ENCODE data around the gene PHC1.
"Not testable (repeated sequence)": the region's sequence is repeated elsewhere in the genome, so short reads cannot be mapped to it uniquely, and the experiment has no call there.

PHC1 gene

DNA sequence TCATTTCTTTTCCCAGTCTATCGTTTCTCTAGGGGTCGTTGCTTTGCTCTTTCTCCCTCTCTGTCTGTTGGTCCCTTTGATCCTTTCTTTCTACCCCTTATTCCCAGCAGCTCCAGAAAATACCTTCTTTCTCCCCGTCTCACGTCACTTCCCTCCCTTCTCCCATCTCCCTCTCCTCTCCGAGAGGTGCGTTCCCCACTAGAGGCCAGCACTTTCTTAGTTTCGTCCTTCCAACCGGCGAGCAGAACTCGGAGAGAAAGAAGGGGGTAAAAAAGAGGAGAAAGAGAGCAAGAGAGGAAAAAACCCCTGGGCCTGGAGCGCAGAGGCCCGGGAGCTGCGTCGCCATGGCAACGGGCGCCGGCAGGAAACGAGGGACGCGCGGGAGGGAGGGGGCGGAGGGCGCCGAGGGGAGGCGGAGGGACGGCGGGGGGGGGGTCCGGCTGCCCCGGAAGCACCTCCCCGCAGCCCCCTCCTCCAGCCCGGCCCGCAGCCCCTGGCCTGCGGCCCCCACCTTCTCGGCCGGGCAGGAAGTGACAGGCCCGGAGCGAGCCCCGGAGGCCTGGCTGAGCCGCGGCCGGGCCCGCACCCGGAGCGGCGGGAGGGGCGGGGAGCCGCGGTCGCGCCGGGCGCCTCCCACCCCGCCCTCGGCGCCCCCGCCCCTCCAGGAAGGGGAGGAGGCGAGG lies at the start of gene PHC1:
Gene PHC1 (plus strand): TSS at position 477 of the 683 bp plus-strand sequence. CDS start 3,169 bp downstream, outside the sequence.
- peak; percentile 75 for DNase-seq

DNA sequence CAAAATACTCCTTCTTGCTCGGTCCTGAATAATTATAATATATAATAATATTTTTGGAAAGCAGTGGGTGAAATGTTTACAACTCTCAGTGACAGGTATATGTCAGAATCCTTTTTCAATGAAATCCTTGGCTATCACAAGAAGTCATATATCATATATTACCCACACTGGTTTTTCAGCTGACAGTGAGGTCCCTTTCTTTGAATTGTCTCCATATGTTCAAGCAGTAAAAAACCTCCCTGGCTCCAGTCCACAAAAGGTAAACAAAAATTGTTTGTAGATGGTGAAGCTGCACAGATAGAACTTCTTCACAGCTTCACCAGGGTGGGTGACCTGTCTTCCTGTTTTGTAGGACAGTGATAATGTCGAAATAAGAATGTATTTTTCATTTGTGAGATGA lies 47.9 kb upstream of the PHC1 start:
- DNase-seq, result no peak

DNA sequence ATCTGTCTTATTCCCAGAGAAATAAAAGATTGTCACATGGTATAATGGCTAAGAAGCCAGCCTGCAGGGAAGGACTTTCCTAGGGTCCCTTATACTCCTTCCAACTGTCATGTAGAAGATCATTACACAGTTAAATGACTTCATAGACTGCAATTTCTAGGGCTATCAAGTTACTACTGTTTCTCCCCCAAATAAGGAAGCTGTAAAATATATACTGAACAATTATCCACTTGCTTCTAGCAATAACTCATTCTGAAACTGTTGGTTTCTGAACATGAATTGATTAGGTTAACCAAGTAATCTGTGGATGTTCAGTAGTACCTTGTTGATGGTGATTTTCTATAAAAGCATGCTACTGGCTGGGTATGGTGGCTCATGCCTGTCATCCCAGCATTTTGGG lies 47.3 kb upstream of the PHC1 start:
- DNase-seq, result no peak

- DNase-seq, result no peak
These were observed 46.5 kb upstream of the PHC1 start for GRCh38 chr12:8867786-8868185.

DNA sequence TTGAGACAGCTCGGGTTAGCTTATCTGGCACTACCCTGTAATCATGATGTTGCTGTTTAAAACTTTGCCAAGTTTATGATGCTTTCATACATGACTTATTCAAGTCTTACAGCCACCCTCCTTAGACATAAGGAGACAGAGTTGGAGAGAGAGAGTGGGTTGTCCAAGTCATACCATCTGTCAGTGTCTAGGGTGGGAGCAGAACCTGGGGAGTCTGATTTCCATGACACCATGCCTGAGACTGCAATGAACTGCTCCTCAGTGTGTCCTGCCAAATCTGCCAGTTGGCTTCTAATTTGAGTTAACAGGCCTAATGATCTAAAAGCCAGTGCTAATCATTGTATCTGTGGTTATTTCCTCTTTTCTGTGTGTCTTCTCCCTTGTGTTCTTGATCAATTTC lies 43.7 kb upstream of the PHC1 start:
- DNase-seq, result no peak

DNA sequence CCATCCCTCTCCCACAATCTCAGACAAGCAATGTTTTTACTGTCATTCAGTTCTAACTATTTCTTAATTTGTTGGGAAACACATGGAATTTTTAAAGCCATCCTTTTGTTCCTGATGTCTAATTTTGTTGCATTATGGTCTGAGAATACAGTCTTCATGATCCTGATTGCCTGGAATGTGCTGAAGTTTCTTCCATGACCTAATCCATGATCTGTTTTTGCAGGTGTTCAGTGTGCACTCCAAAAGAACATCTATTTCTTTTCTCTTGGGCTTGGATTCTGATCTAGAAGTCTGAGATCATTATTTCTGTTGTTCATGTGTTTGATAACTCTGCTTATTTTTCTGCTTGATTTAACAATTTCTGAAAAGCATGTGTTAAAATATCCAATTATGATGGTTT lies 43.2 kb upstream of the PHC1 start:
- DNase-seq, result no peak

DNA sequence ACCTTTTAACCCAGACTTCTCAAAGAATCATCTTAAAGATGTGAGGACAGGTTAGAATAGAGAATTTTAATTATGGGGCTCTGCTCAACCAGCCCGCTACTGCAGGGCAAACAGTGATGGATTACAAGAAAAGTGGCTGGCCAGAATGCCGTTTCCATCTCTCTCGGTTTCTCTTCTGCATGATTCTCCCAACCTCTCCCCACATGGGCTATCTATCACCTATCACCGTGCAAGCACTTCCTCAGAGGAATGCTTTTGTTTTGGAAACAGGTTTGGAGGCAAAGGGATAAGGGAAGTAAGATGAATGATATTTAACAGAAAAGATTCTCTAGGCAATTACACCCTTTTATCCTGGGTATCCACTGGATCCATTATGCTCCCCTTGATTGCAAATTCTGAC lies 37.4 kb upstream of the PHC1 start:
- no peak for DNase-seq

DNA sequence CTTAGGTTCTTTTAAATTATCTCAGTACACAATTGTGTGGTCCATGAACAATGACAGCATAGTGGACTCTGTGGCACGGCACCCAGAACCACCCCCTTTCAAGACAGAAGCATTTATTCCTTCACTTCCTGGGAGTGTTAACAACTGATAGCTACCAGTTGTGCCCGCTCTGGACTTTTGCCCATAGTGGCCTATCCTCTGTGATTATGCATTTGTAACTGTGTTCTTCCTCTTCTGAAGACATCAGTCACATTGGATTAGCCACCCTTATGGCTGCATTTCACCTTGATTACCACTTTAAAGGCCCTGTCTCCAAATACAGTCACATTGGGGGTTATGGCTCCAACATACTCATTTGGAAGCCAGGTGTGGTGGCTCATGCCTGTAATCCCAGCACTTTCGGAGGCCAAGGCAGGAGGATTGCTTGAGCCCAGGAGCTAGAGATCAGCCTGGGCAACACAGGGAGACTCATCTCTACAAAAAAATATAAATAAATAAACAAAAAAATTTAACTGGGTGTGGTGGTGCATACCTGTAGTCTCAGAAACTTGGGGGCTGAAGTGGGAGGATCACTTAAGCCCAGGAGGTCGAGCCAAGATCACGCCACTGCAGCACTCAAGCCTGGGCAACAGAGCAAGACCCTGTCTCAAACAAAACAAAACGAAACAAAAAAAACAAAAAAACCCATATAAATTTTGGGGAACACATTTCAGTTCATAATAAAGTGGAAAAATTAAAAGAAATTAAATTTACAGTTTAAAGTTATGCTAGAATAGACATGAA lies 27.6 kb upstream of the PHC1 start:
- no peak for DNase-seq

GRCh38 chr12:8887285-8887715 lies 27.0 kb upstream of the PHC1 start:
- no peak for DNase-seq

- DNase-seq, result peak; percentile 59
These were observed 23.8 kb upstream of the PHC1 start for GRCh38 chr12:8890313-8891085.

DNA sequence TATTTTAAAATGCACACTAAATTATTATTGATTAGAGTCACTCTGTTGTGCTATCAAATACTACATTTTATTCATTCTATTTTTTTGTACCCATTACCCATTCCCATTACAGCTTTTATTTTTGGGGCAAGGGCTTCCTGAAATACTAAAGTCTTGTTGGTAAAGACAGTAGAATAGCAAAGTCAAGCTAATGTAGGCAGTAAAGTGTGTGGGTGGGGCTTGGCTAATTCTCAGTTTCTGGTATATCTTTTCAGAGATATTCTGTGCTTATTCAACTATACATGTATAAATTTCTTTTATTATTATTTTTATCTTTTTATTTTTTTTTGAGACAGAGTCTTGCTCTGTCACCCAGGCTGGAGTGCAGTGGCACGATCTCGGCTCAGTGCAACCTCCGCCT lies 22.3 kb upstream of the PHC1 start:
- no peak for DNase-seq

DNA sequence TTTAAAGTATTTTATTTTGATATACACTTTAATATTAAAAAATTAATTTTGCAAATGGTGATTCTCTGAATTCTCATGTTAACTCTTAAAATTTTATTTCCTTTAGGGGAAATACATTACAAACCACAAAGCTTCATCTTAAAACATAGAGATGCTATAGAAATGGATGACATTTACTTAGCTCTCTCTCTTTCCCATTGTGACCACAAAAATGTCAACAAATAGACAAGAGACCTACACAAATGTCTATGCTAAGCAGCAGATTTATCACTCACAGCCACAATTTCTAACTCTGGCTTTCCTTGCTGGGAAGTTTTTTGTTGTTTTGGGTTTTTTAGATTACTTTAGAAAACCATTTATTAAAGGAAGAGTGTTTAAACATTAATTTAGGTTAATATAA lies 19.9 kb upstream of the PHC1 start:
- DNase-seq, result no peak

DNA sequence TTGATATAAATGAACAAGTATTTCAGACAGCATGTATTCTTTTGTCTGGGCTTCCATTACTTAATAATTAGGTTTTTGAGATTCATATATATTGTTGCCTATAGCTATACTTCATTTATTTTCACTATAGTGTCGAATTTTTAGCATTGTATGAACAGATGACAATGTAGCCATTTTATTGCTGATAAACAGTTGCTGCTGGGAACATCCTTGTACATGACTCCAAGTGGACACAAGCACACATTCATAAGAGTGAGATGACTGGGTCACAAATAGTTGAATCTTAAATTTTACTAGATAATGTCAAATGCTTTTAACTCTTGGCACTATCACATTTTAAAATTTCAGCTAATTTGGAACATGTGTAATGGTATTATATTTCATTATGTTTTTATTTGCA lies 19.3 kb upstream of the PHC1 start:
- DNase-seq, result no peak

DNA sequence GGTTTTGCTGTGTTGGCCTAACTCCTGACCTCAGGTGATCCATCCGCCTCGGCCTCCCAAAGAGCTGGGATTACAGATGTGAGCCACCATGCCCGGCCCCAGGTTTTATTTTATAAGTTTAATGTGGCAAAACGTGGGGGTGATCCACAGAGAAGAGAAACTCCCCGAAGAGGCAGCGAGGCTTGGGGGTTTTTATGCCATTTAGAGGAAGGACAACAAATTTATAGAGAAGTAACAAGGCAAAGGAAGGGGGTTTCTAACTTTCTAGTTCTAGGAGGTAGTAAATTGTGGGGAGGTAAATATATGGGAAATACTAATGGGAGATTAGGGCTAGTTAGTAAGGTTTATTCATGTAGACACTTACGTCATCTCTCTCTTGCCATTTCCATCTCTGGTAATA lies 17.2 kb upstream of the PHC1 start:
- no peak for DNase-seq

GRCh38 chr12:8899830-8900229 lies 14.5 kb upstream of the PHC1 start:
- no peak for DNase-seq

GRCh38 chr12:8902703-8903102 lies 11.6 kb upstream of the PHC1 start:
- not testable (repeated sequence) for DNase-seq

DNA sequence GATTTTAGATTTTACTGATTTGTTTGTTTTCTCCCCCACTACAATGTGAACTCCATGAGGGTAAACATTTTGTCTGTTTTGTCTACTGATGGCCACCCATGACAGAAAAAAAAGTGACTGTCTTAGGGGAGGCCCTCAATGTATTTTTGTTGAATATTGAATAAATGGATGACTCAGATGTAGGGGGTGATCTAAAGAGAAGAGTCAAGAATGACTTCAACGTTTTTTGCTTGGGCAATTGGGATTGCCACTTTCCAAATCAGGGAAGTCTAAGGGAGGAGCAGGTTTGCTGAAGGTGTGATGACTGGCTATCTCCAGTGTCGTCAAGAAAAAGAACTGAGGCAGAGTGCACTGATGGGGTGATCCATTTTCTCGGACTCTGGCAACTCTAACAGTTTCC lies 10.7 kb upstream of the PHC1 start:
- DNase-seq, result no peak

DNA sequence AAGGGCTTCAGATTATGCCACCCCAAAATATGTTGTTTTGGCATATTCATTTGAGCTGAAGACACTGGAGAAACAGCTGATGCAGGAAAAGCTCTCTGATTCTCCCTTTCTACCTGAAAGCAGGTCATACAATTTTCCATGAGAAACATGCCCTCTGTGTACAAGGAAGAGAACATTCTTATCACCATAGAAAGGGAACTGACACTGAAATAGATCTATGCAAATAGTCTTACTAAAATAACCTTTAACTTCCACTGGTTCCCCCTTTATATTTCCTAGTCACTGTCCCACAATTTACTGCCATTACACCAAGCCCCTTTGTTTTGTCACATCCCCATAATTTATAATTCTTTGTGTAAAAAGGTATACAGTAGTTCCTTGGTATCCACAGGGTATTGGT lies 9.6 kb upstream of the PHC1 start:
- DNase-seq, result no peak

GRCh38 chr12:8905546-8905945 lies 8.8 kb upstream of the PHC1 start:
- no peak for DNase-seq

DNA sequence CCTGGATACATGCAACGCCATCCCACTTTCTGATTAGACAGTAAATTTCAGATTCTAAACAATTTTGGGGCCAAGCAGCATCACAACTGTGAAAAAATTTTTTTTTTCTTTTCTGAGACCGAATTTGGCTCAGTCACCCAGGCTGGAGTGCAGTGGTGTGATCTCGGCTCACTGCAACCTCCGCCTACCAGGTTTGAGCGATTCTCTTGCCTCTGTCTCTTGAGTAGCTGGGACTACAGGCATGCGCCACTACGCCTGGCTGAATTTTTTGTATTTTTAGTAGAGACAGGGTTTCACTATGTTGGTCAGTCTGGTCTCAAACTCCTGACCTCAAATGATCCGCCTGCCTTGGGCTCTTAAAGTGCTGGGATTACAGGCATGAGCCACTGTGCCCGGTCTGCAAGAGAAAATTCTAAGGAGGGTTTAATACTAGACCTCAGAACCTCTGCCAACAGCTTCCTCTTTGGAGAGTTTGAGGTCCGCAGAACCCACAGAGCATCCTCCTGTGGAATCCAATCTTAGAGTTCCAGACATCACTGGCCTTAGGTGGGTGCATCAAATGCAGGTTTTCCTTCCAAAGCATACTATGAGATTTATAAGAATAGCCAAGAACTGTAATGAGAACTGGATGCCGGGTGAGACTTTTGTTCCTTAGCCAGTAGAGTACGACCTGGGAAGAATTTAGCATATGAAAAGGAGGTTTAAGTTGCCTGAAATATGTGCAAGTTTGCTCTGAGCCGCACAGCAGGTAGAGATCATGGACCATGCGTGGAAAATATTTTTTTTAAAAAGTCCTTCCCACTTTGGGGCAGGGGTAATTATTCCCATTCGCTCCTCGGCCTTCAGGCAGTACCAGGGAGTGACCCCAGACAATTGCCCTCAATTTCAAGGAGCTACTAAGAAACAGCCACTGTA lies 7.8 kb upstream of the PHC1 start:
- DNase-seq, result no peak

DNA sequence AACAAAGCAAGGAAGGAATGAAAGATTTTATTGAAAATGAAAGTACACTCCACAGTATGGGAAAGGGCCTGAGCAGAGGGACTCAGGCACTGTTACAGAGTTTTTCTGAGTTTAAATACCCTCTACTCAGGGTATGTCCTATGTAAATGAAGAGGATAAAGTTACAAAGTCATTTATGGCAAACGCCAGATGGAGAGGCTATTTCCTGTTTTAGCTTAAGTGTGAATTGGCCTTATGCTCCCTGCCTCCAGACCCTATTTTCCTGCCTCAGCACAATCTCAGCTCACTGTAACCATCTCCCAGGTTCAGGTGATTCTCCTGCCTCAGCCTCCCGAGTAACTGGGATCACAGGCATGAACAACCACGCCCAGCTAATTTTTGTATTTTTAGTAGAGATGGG lies 6.8 kb upstream of the PHC1 start:
- DNase-seq, result no peak

DNA sequence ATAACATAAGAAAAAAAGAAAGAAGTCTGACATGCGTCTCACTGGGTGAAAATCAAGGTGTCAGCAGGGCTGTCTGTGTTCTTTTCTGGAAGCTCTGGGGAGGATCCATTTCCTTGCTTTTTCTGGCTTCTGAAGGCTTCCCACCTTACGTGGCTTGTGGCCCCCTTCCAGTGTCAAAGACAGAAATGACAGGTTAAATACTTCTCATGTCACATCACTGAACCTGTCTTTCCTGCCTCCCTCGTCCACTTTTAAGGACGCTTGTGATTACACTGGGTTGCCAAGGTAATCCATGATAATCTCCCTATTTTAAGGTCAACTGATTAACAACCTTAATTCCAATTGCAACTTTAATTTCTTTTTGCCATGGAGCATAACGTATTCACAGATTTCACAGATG lies 4.6 kb upstream of the PHC1 start:
- DNase-seq, result no peak

Data from activated naive CD4-positive, alpha-beta T cell treated with anti-CD3 and anti-CD28 coated beads, Interleukin-2, amount 50 U/mL, for 16 hours (primary cell).